ENCODE data around the gene MRPL44. TPM values are rescaled to one million over a fixed set of nuclear protein-coding genes. Genes with fewer than 3 reads are reported as not detected.
"Not testable (repeated sequence)": the region's sequence is repeated elsewhere in the genome, so short reads cannot be mapped to it uniquely, and the experiment has no call there.

The MRPL44 gene
- total RNA-seq, 1 donor from 2014 or later: 20.7 TPM

DNA sequence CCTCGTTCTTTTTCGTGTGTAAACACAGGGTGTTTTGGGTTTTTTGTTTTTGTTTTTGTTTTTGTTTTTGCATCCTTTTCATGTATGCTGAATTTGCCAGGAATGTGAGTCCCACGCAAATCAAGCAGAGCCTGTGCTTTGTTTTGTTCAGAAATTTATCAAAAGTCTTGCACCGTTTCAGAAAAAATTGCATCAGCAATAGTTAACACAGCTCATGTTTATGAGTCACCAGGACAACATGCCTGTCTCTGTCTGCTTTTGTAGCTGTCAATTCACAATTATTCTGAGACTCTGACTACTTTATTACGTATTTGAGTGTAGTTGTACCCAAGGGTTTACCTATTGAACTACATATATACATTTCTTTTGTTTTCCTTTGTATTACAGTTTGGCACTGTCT lies 38.3 kb downstream of the MRPL44 start:
- no peak overlapping the region for H3K4me3 ChIP-seq
- no peaks in the 10 kb centered on the region for H3K27me3 ChIP-seq (ENCODE audit: low read depth)
- no peak for ATAC-seq
- no peaks in the 10 kb centered on the region for H3K4me1 ChIP-seq
- H3K27ac ChIP-seq: no peak overlapping the region
- DNase-seq: no peak
- no peaks in the 10 kb centered on the region for H3K36me3 ChIP-seq
- intact Hi-C loops (cut with DNase I): loop anchor here (5.0 kb wide), 1 partner anchor 287 kb away; no protein-coding TSS in a partner anchor
- no peaks in the 10 kb centered on the region for H3K9me3 ChIP-seq
- TF ChIP-seq, protein P1, sequence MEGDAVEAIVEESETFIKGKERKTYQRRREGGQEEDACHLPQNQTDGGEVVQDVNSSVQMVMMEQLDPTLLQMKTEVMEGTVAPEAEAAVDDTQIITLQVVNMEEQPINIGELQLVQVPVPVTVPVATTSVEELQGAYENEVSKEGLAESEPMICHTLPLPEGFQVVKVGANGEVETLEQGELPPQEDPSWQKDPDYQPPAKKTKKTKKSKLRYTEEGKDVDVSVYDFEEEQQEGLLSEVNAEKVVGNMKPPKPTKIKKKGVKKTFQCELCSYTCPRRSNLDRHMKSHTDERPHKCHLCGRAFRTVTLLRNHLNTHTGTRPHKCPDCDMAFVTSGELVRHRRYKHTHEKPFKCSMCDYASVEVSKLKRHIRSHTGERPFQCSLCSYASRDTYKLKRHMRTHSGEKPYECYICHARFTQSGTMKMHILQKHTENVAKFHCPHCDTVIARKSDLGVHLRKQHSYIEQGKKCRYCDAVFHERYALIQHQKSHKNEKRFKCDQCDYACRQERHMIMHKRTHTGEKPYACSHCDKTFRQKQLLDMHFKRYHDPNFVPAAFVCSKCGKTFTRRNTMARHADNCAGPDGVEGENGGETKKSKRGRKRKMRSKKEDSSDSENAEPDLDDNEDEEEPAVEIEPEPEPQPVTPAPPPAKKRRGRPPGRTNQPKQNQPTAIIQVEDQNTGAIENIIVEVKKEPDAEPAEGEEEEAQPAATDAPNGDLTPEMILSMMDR (IDR thresholded peaks at IDR 0.05): no peak

GRCh38 chr2:223996391-223996790 lies 39.1 kb downstream of the MRPL44 start:
- Histone ChIP-seq H3K4me1 (no peaks in the 10 kb centered on the region), H3K4me3 (no peak overlapping the region), H3K27me3 (ENCODE audit: low read depth) (no peaks in the 10 kb centered on the region), H3K27ac (no peak overlapping the region), H3K9me3 (no peaks in the 10 kb centered on the region), H3K36me3 (no peaks in the 10 kb centered on the region)
- ATAC-seq (no peak), DNase-seq (no peak)
- TF ChIP-seq, protein P1 (IDR thresholded peaks at IDR 0.05): no peak
- intact Hi-C loops (cut with DNase I): loop anchor here (5.0 kb wide), 1 partner anchor 286 kb away; no protein-coding TSS in a partner anchor

GRCh38 chr2:223997938-223998337 lies 40.7 kb downstream of the MRPL44 start:
- no peaks in the 10 kb centered on the region for H3K27me3 ChIP-seq (ENCODE audit: low read depth)
- intact Hi-C loops (cut with DNase I): loop anchor here (5.0 kb wide), 1 partner anchor 284 kb away; no protein-coding TSS in a partner anchor
- no peak for DNase-seq
- TF ChIP-seq, protein P1 (IDR thresholded peaks at IDR 0.05): no peak
- no peak for ATAC-seq
- H3K9me3 ChIP-seq: no peaks in the 10 kb centered on the region
- H3K4me3 ChIP-seq: no peak overlapping the region
- H3K27ac ChIP-seq: no peak overlapping the region
- no peaks in the 10 kb centered on the region for H3K36me3 ChIP-seq
- no peaks in the 10 kb centered on the region for H3K4me1 ChIP-seq

DNA sequence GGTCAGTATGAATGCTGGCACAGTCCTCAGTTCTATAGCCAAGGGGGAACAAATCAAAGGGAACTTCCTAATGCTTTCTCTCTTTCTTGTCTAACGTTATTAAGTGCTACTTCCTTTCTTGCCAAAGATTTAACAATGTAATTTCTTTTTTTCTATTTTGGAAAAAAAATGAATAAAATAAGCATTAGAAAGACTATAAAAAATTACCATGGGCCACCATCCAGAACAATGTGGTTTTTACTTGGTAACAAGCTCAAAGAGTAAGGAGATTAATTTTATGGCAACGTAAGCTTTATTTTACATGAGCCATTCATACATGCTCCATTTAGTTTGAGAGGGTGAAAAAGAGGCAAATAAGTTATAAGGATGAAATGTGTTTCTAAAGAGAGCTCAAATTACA lies 41.7 kb downstream of the MRPL44 start:
- TF ChIP-seq, protein P1 (IDR thresholded peaks at IDR 0.05): no peak
- Histone ChIP-seq H3K27me3 (ENCODE audit: low read depth) (no peaks in the 10 kb centered on the region), H3K27ac (no peak overlapping the region), H3K36me3 (no peaks in the 10 kb centered on the region), H3K4me1 (no peaks in the 10 kb centered on the region), H3K4me3 (no peak overlapping the region), H3K9me3 (no peaks in the 10 kb centered on the region)
- intact Hi-C loops (cut with DNase I): loop anchor here (5.0 kb wide), 1 partner anchor 283 kb away; no protein-coding TSS in a partner anchor
- no peak for ATAC-seq
- no peak for DNase-seq

GRCh38 chr2:223999862-224000261 lies 42.6 kb downstream of the MRPL44 start:
- H3K27me3 ChIP-seq (ENCODE audit: low read depth): no peaks in the 10 kb centered on the region
- no peak overlapping the region for H3K4me3 ChIP-seq
- no peak overlapping the region for H3K27ac ChIP-seq
- no peaks in the 10 kb centered on the region for H3K36me3 ChIP-seq
- ATAC-seq (no peak), DNase-seq (no peak)
- TF ChIP-seq, protein P1 (IDR thresholded peaks at IDR 0.05): no peak
- H3K4me1 ChIP-seq: no peaks in the 10 kb centered on the region
- no peaks in the 10 kb centered on the region for H3K9me3 ChIP-seq
- intact Hi-C loops (cut with DNase I): loop anchor here (5.0 kb wide), 1 partner anchor 282 kb away; no protein-coding TSS in a partner anchor

GRCh38 chr2:224000662-224001061 lies 43.4 kb downstream of the MRPL44 start:
- H3K27me3 ChIP-seq (ENCODE audit: low read depth); H3K9me3 ChIP-seq; H3K27ac ChIP-seq; ATAC-seq; DNase-seq; H3K4me3 ChIP-seq; H3K4me1 ChIP-seq; H3K36me3 ChIP-seq; intact Hi-C loops (cut with DNase I): not testable (repeated sequence)
